Erythroblast (primary cell): ENCODE data around the gene GALK2.

Experiments
- GATA1 ChIP-seq: IDR thresholded peaks from 2 replicates; pipeline ENCODE4 v1.6.1; 2011; ENCODE audit warnings: low read depth, mild to moderate bottlenecking, control low read depth, low read length, moderate library complexity
- POLR2A ChIP-seq: IDR thresholded peaks from 2 replicates; pipeline ENCODE4 v1.6.1; 2011; ENCODE audit warnings: mild to moderate bottlenecking, low read length

DNA sequence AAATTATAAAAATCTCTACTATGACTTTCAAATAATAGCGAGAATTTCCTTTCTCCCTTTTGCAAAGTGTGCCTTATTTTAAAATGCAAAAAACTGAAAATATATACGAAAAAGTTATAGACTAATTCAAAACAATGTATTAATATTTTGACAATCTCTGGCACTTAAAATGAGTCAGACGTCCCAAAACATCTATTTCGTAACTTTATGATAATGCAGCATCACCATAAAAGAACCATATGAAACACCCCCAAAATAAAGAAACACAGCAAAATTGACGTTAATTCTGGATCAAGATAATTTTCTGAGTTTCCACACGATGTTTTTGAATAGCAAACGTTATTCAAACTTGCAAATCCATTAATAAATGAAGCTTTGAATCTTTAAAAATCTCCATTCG is 15.7 kb upstream of the GALK2 start:
- no peak for TF ChIP-seq POLR2A
- no peak for TF ChIP-seq GATA1
